Fibroblast of villous mesenchyme (primary cell): Measurements from ENCODE around the gene CANX. TPM values are rescaled to one million over a fixed set of nuclear protein-coding genes. Genes with fewer than 3 reads are reported as not detected.

Experiments
- DNase-seq: peaks from one replicate; pipeline ENCODE4 v3.0.0-alpha.2; 2010; ENCODE audit warnings: low read depth
- H3K4me3 ChIP-seq: 2 replicates; pipeline ENCODE4 v1.5.1; 2011; ENCODE audit warnings: low read depth, mild to moderate bottlenecking, low read length
- total RNA-seq: library from RNA; depleted of rRNA; stranded (reverse); fragments of >200 nt; gene quantifications from 2 replicates; pipeline ENCODE4 v1.2.3, GENCODE V29; 2012
- TF ChIP-seq, protein P1 (sequence below): IDR thresholded peaks from 2 replicates; pipeline ENCODE4 v1.5.1; 2012; ENCODE audit warnings: low read depth, mild to moderate bottlenecking, low read length; ENCODE audit not compliant: insufficient read depth

Gene CANX
- total RNA-seq, 1 donor: 886 TPM

- DNase-seq: peak; percentile 73
- TF ChIP-seq, protein P1, sequence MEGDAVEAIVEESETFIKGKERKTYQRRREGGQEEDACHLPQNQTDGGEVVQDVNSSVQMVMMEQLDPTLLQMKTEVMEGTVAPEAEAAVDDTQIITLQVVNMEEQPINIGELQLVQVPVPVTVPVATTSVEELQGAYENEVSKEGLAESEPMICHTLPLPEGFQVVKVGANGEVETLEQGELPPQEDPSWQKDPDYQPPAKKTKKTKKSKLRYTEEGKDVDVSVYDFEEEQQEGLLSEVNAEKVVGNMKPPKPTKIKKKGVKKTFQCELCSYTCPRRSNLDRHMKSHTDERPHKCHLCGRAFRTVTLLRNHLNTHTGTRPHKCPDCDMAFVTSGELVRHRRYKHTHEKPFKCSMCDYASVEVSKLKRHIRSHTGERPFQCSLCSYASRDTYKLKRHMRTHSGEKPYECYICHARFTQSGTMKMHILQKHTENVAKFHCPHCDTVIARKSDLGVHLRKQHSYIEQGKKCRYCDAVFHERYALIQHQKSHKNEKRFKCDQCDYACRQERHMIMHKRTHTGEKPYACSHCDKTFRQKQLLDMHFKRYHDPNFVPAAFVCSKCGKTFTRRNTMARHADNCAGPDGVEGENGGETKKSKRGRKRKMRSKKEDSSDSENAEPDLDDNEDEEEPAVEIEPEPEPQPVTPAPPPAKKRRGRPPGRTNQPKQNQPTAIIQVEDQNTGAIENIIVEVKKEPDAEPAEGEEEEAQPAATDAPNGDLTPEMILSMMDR: no peak
- H3K4me3 ChIP-seq: no peak overlapping the region
Measured at GRCh38 chr5:179762079-179762780, 63.5 kb downstream of the CANX start.

DNA sequence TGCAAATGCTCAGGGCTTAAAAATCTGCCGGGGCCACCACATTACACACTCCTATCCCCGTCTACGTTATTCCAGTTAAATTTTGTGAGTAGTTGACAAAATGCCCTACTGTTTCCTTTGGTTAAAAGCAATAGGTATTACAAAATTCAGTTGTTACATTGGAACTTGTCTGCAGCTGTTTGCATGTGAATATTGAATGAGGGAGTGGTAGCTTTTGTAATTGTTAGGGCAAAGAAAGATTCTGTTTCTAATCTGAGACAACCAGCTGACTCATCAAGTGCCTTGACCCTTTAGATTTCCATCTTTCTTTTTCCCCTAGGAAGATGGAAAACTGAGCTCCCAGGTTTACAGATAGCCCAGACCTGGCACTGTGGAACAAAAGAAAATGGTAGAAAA is 64.0 kb downstream of the CANX start:
- peak; percentile 75 for DNase-seq
- no peak overlapping the region for H3K4me3 ChIP-seq
- TF ChIP-seq, protein P1: no peak

- peak; percentile 86 for DNase-seq
- TF ChIP-seq, protein P1: peak; percentile 90
- H3K4me3 ChIP-seq: no peak overlapping the region
Measured at GRCh38 chr5:179763215-179763945, 64.6 kb downstream of the CANX start.

DNA sequence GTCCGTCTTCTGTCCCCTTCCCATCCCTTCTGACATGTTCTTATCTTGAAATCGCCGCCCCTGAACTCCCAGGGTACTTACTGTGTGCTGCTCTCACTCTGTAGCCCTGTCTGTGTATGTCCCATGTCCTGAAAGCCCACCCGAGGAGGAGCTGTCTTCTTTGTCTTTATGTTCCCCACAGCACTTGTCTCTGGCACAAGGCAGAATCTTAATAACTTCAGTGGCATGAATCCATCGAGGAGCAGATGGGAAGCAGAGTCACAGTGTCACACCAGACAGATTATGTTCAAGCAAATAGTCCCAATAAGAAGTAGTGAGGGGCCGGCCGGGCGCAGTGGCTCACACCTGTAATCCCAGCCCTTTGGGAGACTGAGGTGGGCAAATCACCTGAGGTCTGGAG is 65.3 kb downstream of the CANX start:
- TF ChIP-seq, protein P1: no peak
- no peak for DNase-seq
- H3K4me3 ChIP-seq: no peak overlapping the region

DNA sequence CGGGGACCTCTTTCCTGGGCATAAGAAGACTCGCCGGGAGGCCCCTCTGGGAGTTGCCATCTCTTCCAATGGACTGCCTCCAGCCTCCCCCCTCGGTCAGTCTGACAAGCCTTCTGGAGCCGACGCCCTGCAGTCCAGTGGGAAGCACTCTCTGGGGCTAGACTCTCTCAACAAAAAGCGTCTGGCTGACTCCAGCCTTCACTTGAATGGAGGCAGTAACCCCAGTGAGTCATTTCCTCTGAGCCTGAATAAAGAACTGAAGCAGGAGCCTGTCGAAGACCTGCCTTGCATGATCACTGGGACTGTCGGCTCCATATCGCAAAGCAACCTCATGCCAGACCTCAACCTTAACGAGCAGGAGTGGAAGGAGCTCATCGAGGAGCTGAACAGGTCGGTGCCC is 66.6 kb downstream of the CANX start:
- DNase-seq: peak; percentile 87
- TF ChIP-seq, protein P1: no peak
- no peak overlapping the region for H3K4me3 ChIP-seq

DNA sequence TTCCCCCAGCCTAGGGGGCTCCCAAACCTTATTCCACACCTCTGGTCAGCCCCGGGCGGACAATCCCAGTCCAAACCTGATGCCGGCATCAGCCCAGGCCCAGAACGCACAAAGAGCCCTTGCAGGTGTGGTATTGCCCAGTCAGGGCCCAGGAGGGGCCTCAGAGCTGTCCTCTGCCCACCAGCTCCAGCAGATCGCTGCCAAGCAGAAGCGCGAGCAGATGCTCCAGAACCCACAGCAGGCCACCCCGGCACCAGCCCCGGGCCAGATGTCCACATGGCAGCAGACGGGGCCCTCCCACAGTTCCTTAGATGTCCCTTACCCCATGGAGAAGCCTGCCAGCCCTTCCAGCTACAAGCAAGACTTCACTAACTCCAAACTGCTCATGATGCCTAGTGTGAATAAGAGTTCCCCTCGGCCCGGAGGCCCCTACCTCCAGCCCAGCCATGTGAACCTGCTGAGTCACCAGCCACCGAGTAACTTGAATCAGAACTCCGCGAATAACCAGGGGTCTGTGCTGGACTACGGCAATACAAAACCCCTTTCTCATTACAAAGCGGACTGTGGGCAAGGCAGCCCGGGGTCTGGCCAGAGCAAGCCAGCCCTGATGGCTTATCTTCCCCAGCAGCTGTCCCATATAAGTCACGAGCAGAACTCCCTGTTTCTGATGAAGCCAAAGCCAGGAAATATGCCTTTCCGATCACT is 67.4 kb downstream of the CANX start:
- no peak for DNase-seq
- TF ChIP-seq, protein P1: no peak
- no peak overlapping the region for H3K4me3 ChIP-seq
